Activated T-cell treated with anti-CD3 and anti-CD28 coated beads for 48 hours (primary cell): ENCODE measurements around the gene PCBD1.
"Not testable (repeated sequence)": the region's sequence is repeated elsewhere in the genome, so short reads cannot be mapped to it uniquely, and the experiment has no call there.

Experiments used
- DNase-seq: peaks from one replicate; pipeline ENCODE4 v3.0.0-alpha.2; 2020; ENCODE audit warnings: low read depth

Gene PCBD1

GRCh38 chr10:70863470-70864160 is 24.8 kb downstream of the PCBD1 start:
- no peak for DNase-seq

- DNase-seq, result not testable (repeated sequence)
Observed at GRCh38 chr10:70861495-70862197, 26.7 kb downstream of the PCBD1 start.

GRCh38 chr10:70858759-70859158 is 29.6 kb downstream of the PCBD1 start:
- no peak for DNase-seq

DNA sequence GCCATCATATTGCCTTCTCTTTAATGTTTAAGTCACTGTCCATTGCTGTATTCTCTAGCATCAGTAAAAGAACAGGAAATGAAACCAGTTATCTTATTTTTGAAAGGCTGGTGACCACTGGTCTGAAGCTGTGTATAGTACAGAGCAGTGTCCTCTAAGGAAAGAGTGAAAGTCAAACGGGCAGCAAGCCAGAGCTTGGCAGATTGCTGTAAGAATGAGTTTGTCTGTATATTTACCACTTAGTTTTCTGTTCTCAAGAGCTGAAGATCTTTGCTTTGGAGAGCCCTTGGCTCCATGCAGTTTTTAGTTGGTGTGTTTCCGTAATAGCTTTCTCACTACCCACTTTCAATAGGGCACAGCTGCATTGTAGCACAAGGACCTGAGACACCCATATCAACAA is 31.9 kb downstream of the PCBD1 start:
- no peak for DNase-seq

GRCh38 chr10:70853457-70853856 is 34.9 kb downstream of the PCBD1 start:
- DNase-seq, result no peak

GRCh38 chr10:70853038-70853437 is 35.3 kb downstream of the PCBD1 start:
- no peak for DNase-seq

DNA sequence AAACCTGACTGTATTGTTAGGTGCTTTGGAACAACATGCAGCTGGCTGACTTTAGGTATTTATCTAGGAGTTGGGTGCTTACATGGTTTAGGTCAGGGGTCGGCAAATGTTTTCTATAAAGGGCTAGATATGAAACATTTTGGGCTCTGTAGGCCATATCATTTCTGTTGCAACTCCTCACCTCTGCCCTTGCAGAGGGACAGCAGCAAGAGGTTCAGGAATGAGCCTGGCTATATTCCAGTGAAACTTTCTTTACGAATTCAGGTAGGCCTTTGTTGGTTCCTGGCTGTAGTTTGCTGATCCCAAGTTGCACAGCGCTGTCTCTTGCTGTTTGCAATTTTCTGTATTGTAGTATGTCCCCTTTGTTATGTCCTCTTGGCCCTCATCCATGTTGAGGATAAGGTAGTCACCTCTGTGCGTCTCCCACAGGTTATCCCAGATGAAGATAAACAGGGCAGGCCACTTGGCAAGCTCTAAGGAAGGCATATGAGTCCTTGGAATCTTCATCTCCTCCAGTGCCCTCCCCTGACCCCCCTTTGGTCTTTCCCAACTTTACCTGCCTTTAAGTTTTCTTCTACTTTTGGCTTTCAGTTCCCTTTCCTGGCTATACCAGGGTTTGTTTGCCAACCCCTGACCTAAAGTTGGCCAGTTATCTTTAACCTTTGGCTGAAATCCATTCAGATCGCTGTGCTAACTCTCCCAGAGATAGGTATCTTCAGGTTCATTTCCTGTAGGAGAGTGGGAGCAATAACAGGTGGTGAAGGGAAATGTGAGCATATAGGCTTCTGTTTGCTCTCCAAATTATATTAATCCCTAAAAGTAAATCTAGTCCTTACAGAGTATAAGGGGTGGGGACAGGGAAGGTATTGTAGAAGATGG is 36.5 kb downstream of the PCBD1 start:
- DNase-seq, result no peak

DNA sequence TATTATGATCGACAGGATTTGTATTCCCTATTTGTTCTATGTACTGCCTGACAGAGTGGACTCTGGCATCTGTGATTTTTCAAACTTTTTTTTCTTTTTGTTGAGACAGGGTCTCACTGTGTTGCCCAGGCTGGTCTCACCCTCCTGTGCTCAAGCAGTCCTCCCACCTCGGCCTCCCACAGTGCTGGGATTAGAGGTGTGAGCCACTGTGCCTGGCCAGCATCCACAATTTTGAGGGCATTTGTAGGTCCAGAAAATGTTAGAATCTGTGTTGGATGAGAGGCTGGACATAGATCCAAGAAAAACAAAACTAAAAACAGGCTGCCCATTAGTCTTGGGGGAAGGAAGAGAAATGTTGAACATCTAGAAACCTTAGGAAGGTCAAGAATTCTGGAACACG is 38.3 kb downstream of the PCBD1 start:
- no peak for DNase-seq

DNA sequence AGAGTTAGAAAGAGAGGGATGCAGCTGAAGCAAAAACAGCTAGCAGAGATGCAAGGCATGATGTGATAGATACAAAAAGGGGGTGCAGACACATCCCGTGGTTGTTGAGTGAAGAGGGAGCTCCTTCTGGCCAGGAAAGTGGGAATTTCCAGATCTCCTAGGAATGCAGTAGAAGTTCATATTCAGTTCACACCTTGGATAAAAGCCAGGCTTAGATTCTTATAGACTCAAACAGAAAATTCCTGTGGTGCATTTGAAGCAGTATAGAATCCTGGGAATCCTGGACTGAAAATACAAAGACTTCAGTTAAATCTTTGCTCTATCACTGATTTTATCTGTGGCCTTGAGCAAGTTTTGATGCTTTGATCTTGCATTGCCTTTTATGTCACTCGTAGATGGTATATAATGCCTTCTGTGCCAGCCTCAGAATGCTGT is 38.8 kb downstream of the PCBD1 start:
- no peak for DNase-seq

DNA sequence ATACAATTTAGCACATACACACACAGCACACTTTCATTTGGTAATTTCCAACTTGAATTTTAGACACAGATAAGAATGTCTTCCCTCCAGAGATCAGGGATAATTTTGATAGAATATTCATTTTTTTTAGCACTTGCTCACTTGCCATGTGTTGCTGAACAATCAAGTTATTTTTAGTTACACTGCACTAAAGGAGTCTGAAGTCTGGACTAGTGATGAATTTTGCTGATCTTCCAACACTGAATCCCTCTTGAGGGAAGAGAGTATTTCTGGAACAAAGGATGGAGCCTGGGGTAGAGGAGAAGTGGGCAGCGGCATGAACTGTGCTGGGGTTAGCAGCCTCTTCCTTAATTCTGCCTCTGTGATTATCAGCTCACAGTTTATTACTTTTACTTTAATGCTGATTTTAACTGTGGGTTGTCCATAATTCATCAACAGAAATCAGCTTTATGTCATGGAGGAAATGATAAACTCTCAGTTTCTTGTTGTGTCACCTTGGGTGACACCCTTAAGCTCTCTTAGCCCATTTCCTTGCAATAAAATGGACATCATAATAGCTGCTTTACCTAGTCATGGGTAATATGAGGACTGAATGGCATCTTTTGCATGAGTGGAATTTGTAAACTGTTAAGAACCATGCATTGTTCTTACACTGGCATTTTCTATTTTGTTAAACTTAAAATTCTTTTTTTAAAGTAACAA is 40.6 kb downstream of the PCBD1 start:
- no peak for DNase-seq

DNA sequence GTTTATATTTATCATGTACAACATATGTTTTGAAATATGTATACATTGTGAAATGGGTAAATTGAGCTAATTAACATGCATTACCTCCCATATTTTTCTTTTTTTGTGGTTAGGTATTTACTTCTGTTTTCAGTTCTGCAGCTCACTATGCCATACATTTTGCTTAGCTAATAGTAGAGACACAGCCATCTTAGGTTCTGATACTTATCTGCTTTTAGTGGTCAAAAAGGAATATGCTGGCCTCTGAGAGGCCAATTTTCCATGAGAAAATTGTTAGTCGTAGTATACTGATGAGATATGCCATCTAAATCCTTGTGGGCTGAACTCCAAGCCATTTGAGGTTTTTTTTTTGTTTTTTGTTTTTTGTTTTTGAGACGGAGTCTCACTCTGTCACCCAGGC is 41.6 kb downstream of the PCBD1 start:
- DNase-seq, result no peak

DNA sequence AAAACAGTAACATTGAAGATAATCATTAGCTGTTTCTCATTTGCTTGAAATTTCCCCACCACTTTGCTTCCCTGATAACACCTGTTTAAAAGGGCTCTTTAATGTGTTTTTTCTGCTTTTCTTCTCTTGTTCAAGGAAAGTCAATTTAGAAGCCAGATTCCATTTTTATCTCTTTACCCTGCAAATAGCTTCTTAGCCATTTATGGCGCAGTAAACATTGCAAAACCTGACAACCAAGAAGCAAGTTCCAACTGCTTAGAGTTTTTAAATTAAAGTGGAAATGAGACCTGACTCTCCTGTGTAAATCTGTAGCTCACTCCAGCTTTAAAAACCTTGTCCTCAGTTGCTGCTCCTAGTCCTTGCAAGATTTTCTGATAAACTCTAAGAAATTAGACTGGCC is 42.5 kb downstream of the PCBD1 start:
- no peak for DNase-seq

DNA sequence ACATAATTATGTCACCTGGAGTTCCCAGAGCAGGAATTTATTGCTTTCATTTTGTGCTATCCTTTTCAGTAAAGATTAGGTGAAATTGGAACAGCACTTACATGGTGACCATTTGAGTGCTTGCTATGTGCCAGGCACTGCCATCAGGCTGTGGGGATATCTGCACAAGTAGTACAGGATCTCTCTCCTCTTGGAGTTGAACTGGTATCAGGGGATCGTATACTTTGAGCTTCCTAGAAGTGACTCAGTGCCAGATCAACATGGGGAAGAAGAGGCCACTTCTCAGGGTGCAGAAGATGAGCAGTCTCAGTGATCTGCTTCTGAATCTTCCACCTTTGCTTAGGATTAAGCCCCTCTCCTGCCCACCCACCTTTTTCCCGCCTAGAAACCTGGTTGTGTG is 43.1 kb downstream of the PCBD1 start:
- no peak for DNase-seq

DNA sequence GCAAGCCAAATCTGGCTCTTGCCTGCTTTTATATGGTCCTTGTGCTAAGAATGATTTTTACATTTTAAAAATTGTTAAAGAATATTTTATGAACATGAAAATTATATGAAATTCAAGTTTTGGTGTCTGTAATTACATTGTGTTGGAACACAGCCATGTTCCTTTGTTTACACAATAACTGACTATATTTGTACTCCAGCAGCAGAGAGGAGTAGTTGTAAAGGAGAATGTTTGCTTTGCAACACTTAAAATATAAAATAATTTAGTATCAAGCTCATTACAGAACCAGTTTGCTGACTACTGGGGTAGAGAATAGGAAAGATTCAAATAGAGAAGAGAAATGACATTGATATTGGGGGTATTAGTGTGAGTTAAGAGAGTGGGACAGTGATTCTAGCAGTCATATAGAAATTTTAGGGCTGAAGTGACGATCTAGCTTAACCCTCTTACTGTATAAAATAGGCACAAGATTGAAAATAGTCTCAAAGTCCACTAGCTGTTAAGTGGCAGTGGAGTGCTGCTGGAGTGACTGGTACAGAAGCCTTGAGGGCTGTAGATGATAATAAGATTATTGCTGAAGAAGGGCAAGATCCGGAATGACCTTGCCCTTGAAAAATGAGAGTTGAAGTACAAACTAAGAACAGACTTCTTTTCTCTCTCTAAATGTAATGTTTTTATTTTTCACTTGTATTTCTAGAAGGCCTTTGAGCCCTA is 44.4 kb downstream of the PCBD1 start:
- no peak for DNase-seq

DNA sequence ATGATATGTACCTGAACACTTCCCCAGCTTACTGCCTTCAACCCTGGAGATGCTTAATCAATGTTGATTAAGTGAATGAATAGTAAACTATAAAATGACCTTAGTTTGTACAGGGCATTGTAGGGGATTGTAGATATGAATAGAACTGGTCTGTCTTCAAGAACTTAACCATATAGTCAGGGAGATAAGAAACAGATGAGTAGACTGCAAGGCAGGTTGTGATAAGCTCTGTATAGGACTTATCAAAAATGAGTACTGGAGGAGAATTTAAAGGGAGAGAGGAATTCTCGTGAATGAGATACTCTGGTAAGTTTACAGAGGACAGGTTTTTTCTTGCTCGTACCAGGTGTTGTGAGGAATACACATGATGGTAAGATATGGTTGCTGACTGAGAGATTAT is 45.0 kb downstream of the PCBD1 start:
- no peak for DNase-seq

- no peak for DNase-seq
Observed at GRCh38 chr10:70840836-70841235, 47.5 kb downstream of the PCBD1 start.

- DNase-seq, result no peak
Observed at GRCh38 chr10:70838270-70838805, 50.0 kb downstream of the PCBD1 start.

- DNase-seq, result no peak
Observed at GRCh38 chr10:70837660-70838059, 50.7 kb downstream of the PCBD1 start.

- no peak for DNase-seq
Observed at GRCh38 chr10:70836319-70836718, 52.0 kb downstream of the PCBD1 start.

DNA sequence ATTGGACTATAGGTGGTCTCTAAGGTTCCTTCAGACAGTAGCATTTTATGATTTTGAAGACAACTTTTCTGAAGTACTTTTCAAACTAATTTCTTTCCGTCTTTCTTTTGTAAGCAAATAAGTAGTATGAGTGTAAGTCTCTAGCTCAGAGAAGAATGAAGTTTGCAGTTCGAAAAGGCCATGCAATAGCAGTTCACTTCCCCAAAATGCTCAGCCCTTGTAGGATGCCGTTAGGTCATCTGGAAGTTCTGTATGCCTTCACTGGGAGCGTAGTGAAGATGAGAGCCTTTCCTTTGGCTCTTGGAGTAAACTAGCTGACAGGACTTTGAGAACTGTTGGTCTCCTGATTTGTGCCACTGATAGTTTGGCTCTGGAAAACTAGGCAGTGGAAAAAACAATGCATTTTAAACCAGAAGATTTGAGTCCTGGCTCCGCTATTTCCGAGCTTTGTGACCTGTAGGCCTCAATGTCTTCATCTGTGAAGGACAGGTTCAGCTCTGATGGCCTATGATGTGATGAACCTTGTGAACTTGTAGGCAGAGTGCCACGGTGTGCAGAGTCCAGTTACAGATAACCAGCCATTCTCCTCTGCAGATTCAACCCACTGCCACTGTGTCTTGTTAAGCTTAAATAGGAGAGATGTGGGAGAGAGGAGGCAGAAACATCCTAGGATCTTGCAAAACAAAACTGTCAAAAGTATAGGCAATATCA is 53.8 kb downstream of the PCBD1 start:
- no peak for DNase-seq

- DNase-seq, result no peak
Observed at GRCh38 chr10:70834021-70834420, 54.3 kb downstream of the PCBD1 start.
